Panc1 (cell line): ENCODE data around the gene TAS1R2.

Source experiments
- POLR2AphosphoS5 ChIP-seq: IDR thresholded peaks from 2 replicates; pipeline ENCODE4 v1.6.1; 2012; ENCODE audit warnings: mild to moderate bottlenecking, low read depth, low read length, moderate library complexity
- REST ChIP-seq, 2 experiments: IDR thresholded peaks; 2 replicates each; pipeline ENCODE4 v1.6.1; 2011 to 2012; ENCODE audit warnings: low read depth in 2 of 2, control low read depth in 1 of 2, low read length in 1 of 2, mild to moderate bottlenecking in 1 of 2, moderate library complexity in 1 of 2; ENCODE audit not compliant: insufficient read depth in 1 of 2
- SIN3A ChIP-seq: IDR thresholded peaks from 2 replicates; pipeline ENCODE4 v1.6.1; 2012; ENCODE audit warnings: low read depth, mild to moderate bottlenecking, low read length, moderate library complexity, borderline replicate concordance; ENCODE audit not compliant: insufficient read depth
- TF ChIP-seq, protein P1 (sequence below): fragments of 450-650 bp; IDR thresholded peaks from 2 replicates; pipeline ENCODE4 v1.5.1; 2017; ENCODE audit warnings: mild to moderate bottlenecking

- TF ChIP-seq, protein P1, sequence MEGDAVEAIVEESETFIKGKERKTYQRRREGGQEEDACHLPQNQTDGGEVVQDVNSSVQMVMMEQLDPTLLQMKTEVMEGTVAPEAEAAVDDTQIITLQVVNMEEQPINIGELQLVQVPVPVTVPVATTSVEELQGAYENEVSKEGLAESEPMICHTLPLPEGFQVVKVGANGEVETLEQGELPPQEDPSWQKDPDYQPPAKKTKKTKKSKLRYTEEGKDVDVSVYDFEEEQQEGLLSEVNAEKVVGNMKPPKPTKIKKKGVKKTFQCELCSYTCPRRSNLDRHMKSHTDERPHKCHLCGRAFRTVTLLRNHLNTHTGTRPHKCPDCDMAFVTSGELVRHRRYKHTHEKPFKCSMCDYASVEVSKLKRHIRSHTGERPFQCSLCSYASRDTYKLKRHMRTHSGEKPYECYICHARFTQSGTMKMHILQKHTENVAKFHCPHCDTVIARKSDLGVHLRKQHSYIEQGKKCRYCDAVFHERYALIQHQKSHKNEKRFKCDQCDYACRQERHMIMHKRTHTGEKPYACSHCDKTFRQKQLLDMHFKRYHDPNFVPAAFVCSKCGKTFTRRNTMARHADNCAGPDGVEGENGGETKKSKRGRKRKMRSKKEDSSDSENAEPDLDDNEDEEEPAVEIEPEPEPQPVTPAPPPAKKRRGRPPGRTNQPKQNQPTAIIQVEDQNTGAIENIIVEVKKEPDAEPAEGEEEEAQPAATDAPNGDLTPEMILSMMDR = no peak
- no peak for TF ChIP-seq POLR2AphosphoS5
- no peak for TF ChIP-seq REST (IDR thresholded peaks at IDR 0.05; ENCODE audit: insufficient read depth in 1 of 2, low read depth in 2 of 2, low read length in 1 of 2)
- no peak for TF ChIP-seq SIN3A
Observed at GRCh38 chr1:18849261-18849711, 10.2 kb downstream of the TAS1R2 start.
